Right lobe of liver (tissue), 4 donors: Measurements from ENCODE around the gene ARHGAP21.

Source experiments
- CTCF ChIP-seq, 4 donors: fragments of 200-600 bp in 3 of 4; fragments of 450-650 bp in 1 of 4; IDR thresholded peaks; one replicate each; pipeline versions ENCODE4 v1.5.1 to v1.8.0; 2016 to 2022; ENCODE audit warnings: antibody characterized with exemption in 4 of 4, mild to moderate bottlenecking in 2 of 4
- POLR2A ChIP-seq: fragments of 450-650 bp; IDR thresholded peaks from one replicate; pipeline ENCODE4 v1.6.1; 2017; ENCODE audit warnings: antibody characterized with exemption, mild to moderate bottlenecking
- donor health status: DM: no; HTN: no; CAD: no.
- donor health status: DM: no; HTN: no; CAD: no.
- donor health status: DM: no; HTN: yes; CAD: no.

GRCh38 chr10:24703700-24704099 lies 20.0 kb downstream of the ARHGAP21 start:
- TF ChIP-seq CTCF (IDR thresholded peaks at IDR 0.05) (no peak), POLR2A (no peak)
